ENCODE measurements around the gene CCSER2.
"Not testable (repeated sequence)": the region's sequence is repeated elsewhere in the genome, so short reads cannot be mapped to it uniquely, and the experiment has no call there.

The CCSER2 gene

GRCh38 chr10:84521468-84521867, 193.1 kb downstream of the CCSER2 start:
- H3K4me1 Mint-ChIP-seq: peaks cover 7% of the 10 kb centered on the region
- no peak overlapping the region for H3K4me3 Mint-ChIP-seq
- no peaks in the 10 kb centered on the region for H3K9me3 Mint-ChIP-seq
- H3K27ac Mint-ChIP-seq: no peak overlapping the region
- peaks cover 1% of the 10 kb centered on the region for H3K36me3 Mint-ChIP-seq
- no peaks in the 10 kb centered on the region for H3K27me3 Mint-ChIP-seq

- Mint-ChIP-seq H3K27me3 (peaks cover 1% of the 10 kb centered on the region), H3K4me1 (peaks cover 7% of the 10 kb centered on the region), H3K27ac (no peak overlapping the region)
These were observed 194.4 kb downstream of the CCSER2 start for GRCh38 chr10:84522612-84523462.

GRCh38 chr10:84523526-84523925, 195.1 kb downstream of the CCSER2 start:
- peaks cover 7% of the 10 kb centered on the region for H3K4me1 Mint-ChIP-seq
- H3K4me3 Mint-ChIP-seq: no peak overlapping the region
- no peak overlapping the region for H3K27ac Mint-ChIP-seq
- peaks cover 1% of the 10 kb centered on the region for H3K36me3 Mint-ChIP-seq
- H3K27me3 Mint-ChIP-seq: peaks cover 1% of the 10 kb centered on the region
- H3K9me3 Mint-ChIP-seq: peaks cover 5% of the 10 kb centered on the region

More at GRCh38 chr10:84522612-84523462, 194.4 kb downstream of the CCSER2 start:
- Mint-ChIP-seq H3K4me3 (no peak overlapping the region), H3K9me3 (peaks cover 5% of the 10 kb centered on the region), H3K36me3 (peaks cover 1% of the 10 kb centered on the region)

- H3K4me1 Mint-ChIP-seq: peaks cover 7% of the 10 kb centered on the region
- H3K9me3 Mint-ChIP-seq: peaks cover 5% of the 10 kb centered on the region
- peaks cover 1% of the 10 kb centered on the region for H3K36me3 Mint-ChIP-seq
- peaks cover 1% of the 10 kb centered on the region for H3K27me3 Mint-ChIP-seq
- no peak overlapping the region for H3K27ac Mint-ChIP-seq
- H3K4me3 Mint-ChIP-seq: no peak overlapping the region
These were observed 196.0 kb downstream of the CCSER2 start for GRCh38 chr10:84524435-84524834.

GRCh38 chr10:84525120-84525806, 196.9 kb downstream of the CCSER2 start:
- Mint-ChIP-seq H3K27me3 (peaks cover 1% of the 10 kb centered on the region), H3K27ac (no peak overlapping the region), H3K9me3 (peaks cover 5% of the 10 kb centered on the region), H3K4me1 (peaks cover 7% of the 10 kb centered on the region), H3K4me3 (no peak overlapping the region), H3K36me3 (peaks cover 1% of the 10 kb centered on the region)

- H3K27ac Mint-ChIP-seq, H3K9me3 Mint-ChIP-seq, H3K36me3 Mint-ChIP-seq, H3K27me3 Mint-ChIP-seq, H3K4me1 Mint-ChIP-seq, H3K4me3 Mint-ChIP-seq: not testable (repeated sequence)
These were observed 197.4 kb downstream of the CCSER2 start for GRCh38 chr10:84525807-84526182.

- H3K4me3 Mint-ChIP-seq, H3K27me3 Mint-ChIP-seq, H3K4me1 Mint-ChIP-seq, H3K9me3 Mint-ChIP-seq, H3K27ac Mint-ChIP-seq, H3K36me3 Mint-ChIP-seq: not testable (repeated sequence)
These were observed 199.0 kb downstream of the CCSER2 start for GRCh38 chr10:84527386-84527785.

GRCh38 chr10:84528526-84528925, 200.1 kb downstream of the CCSER2 start:
- H3K9me3 Mint-ChIP-seq, H3K27ac Mint-ChIP-seq, H3K27me3 Mint-ChIP-seq, H3K36me3 Mint-ChIP-seq, H3K4me3 Mint-ChIP-seq, H3K4me1 Mint-ChIP-seq: not testable (repeated sequence)

GRCh38 chr10:84530724-84531325, 202.4 kb downstream of the CCSER2 start:
- Mint-ChIP-seq H3K4me3 (no peak overlapping the region), H3K36me3 (no peaks in the 10 kb centered on the region), H3K27me3 (peaks cover 3% of the 10 kb centered on the region), H3K4me1 (peaks cover 12% of the 10 kb centered on the region), H3K27ac (no peak overlapping the region), H3K9me3 (peaks cover 5% of the 10 kb centered on the region)

- H3K9me3 Mint-ChIP-seq: peaks cover 5% of the 10 kb centered on the region
- H3K36me3 Mint-ChIP-seq: no peaks in the 10 kb centered on the region
- peaks cover 12% of the 10 kb centered on the region for H3K4me1 Mint-ChIP-seq
- no peak overlapping the region for H3K27ac Mint-ChIP-seq
- H3K27me3 Mint-ChIP-seq: peaks cover 3% of the 10 kb centered on the region
- no peak overlapping the region for H3K4me3 Mint-ChIP-seq
These were observed 203.0 kb downstream of the CCSER2 start for GRCh38 chr10:84531396-84531795.

- peaks cover 2% of the 10 kb centered on the region for H3K27me3 Mint-ChIP-seq
- no peaks in the 10 kb centered on the region for H3K36me3 Mint-ChIP-seq
- peaks cover 17% of the 10 kb centered on the region for H3K4me1 Mint-ChIP-seq
- no peaks in the 10 kb centered on the region for H3K9me3 Mint-ChIP-seq
- no peak overlapping the region for H3K27ac Mint-ChIP-seq
- H3K4me3 Mint-ChIP-seq: no peak overlapping the region
These were observed 205.8 kb downstream of the CCSER2 start for GRCh38 chr10:84534168-84534567.

GRCh38 chr10:84537447-84537931, 209.1 kb downstream of the CCSER2 start:
- peaks cover 12% of the 10 kb centered on the region for H3K27me3 Mint-ChIP-seq
- peaks cover 22% of the 10 kb centered on the region for H3K4me1 Mint-ChIP-seq
- no peaks in the 10 kb centered on the region for H3K36me3 Mint-ChIP-seq
- H3K27ac Mint-ChIP-seq: no peak overlapping the region
- H3K4me3 Mint-ChIP-seq: no peak overlapping the region
- H3K9me3 Mint-ChIP-seq: no peaks in the 10 kb centered on the region

- no peaks in the 10 kb centered on the region for H3K36me3 Mint-ChIP-seq
- peaks cover 12% of the 10 kb centered on the region for H3K27me3 Mint-ChIP-seq
- no peak overlapping the region for H3K4me3 Mint-ChIP-seq
- peaks cover 22% of the 10 kb centered on the region for H3K4me1 Mint-ChIP-seq
- H3K27ac Mint-ChIP-seq: no peak overlapping the region
- H3K9me3 Mint-ChIP-seq: no peaks in the 10 kb centered on the region
These were observed 209.6 kb downstream of the CCSER2 start for GRCh38 chr10:84538036-84538435.

GRCh38 chr10:84539216-84539615, 210.8 kb downstream of the CCSER2 start:
- H3K4me1 Mint-ChIP-seq: peaks cover 21% of the 10 kb centered on the region
- peaks cover 10% of the 10 kb centered on the region for H3K27me3 Mint-ChIP-seq

GRCh38 chr10:84540022-84540616, 211.7 kb downstream of the CCSER2 start:
- H3K36me3 Mint-ChIP-seq: no peaks in the 10 kb centered on the region
- no peaks in the 10 kb centered on the region for H3K9me3 Mint-ChIP-seq
- H3K4me1 Mint-ChIP-seq: peaks cover 13% of the 10 kb centered on the region
- no peak overlapping the region for H3K4me3 Mint-ChIP-seq
- no peak overlapping the region for H3K27ac Mint-ChIP-seq
- H3K27me3 Mint-ChIP-seq: peaks cover 10% of the 10 kb centered on the region

More at GRCh38 chr10:84539216-84539615, 210.8 kb downstream of the CCSER2 start:
- Mint-ChIP-seq H3K9me3 (no peaks in the 10 kb centered on the region), H3K4me3 (no peak overlapping the region), H3K36me3 (no peaks in the 10 kb centered on the region), H3K27ac (no peak overlapping the region)

Measured in activated naive CD4-positive, alpha-beta T cell treated with anti-CD3 and anti-CD28 coated beads, Interleukin-2, amount 50 U/mL, for 24 hours (primary cell).